ENCODE measurements around the gene TRMT11.

GRCh38 chr6:126035764-126036163 is 49.4 kb downstream of the TRMT11 start:
- no peak for TF ChIP-seq EZH2 (IDR thresholded peaks at IDR 0.05; ENCODE audit: low read length, unreplicated experiment)
- no peak for TF ChIP-seq CTCF (conservative IDR thresholded peaks at IDR 0.05; ENCODE audit: low read depth, low read length)
